ENCODE data around the gene KIF26A. TPM values are rescaled to one million over a fixed set of nuclear protein-coding genes. Genes with fewer than 3 reads are reported as not detected.

Gene KIF26A
- total and polyA plus RNA-seq, 2 experiments from 2014 or later, result 5.6 to 103 TPM

GRCh38 chr14:104177411-104177810 is 39.0 kb downstream of the KIF26A start (continued):
- TF ChIP-seq, protein P1, sequence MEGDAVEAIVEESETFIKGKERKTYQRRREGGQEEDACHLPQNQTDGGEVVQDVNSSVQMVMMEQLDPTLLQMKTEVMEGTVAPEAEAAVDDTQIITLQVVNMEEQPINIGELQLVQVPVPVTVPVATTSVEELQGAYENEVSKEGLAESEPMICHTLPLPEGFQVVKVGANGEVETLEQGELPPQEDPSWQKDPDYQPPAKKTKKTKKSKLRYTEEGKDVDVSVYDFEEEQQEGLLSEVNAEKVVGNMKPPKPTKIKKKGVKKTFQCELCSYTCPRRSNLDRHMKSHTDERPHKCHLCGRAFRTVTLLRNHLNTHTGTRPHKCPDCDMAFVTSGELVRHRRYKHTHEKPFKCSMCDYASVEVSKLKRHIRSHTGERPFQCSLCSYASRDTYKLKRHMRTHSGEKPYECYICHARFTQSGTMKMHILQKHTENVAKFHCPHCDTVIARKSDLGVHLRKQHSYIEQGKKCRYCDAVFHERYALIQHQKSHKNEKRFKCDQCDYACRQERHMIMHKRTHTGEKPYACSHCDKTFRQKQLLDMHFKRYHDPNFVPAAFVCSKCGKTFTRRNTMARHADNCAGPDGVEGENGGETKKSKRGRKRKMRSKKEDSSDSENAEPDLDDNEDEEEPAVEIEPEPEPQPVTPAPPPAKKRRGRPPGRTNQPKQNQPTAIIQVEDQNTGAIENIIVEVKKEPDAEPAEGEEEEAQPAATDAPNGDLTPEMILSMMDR (conservative IDR thresholded peaks at IDR 0.05; ENCODE audit: low read depth in 2 of 2), result 0 out of 4 replicates have a peak, but pooled peaks of 1 of the 2 experiments have one; percentile 2
- TF ChIP-seq STAT1 (IDR thresholded peaks at IDR 0.05; ENCODE audit: unreplicated experiment), result no peak

DNA sequence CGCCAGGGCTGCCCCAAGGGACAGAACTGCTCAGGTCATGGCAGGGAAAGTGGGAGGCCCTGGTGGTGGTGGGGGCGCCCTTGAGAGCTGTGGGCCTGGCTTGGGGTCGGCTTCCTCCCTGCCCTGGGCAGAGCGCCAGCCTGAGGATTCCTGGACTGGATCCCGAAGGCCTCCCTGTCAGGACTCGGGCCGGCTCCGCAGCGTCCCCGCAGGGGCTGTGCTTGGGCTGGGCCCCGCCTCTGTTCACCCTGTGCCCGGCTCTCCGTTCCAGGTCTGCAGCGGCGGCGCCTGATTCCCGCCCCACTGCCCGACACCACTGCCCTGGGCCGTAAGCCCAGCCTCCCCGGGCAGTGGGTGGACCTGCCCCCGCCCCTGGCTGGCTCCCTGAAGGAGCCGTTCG is 39.9 kb downstream of the KIF26A start:
- no peaks in the 10 kb centered on the region for H3K9me2 ChIP-seq (ENCODE audit: insufficient read depth)
- H3K79me2 ChIP-seq (replicated peaks; ENCODE audit: insufficient read depth), result no peaks in the 10 kb centered on the region
- H3K27ac ChIP-seq (ENCODE audit: low read depth), result no peak overlapping the region
- TF ChIP-seq, protein P2, sequence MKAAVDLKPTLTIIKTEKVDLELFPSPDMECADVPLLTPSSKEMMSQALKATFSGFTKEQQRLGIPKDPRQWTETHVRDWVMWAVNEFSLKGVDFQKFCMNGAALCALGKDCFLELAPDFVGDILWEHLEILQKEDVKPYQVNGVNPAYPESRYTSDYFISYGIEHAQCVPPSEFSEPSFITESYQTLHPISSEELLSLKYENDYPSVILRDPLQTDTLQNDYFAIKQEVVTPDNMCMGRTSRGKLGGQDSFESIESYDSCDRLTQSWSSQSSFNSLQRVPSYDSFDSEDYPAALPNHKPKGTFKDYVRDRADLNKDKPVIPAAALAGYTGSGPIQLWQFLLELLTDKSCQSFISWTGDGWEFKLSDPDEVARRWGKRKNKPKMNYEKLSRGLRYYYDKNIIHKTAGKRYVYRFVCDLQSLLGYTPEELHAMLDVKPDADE (IDR thresholded peaks at IDR 0.05), result no peak
- TF ChIP-seq ZNF331 (CRISPR knock-in tag; IDR thresholded peaks at IDR 0.05; ENCODE audit: low read depth), result no peak
- TF ChIP-seq POLR2AphosphoS5 (IDR thresholded peaks at IDR 0.05; ENCODE audit: low read depth), result no peak
- no peak for TF ChIP-seq ZNF114 (CRISPR knock-in tag; IDR thresholded peaks at IDR 0.05)
- TF ChIP-seq REST (IDR thresholded peaks at IDR 0.05; ENCODE audit: unreplicated experiment), result no peak
- TF ChIP-seq JUNB (IDR thresholded peaks at IDR 0.05; ENCODE audit: unreplicated experiment), result no peak
- no peak overlapping the region for H2AFZ ChIP-seq
- Mint-ChIP-seq H3K4me3 (no peak overlapping the region), H3K4me1 (no peaks in the 10 kb centered on the region), H3K9me3 (no peaks in the 10 kb centered on the region), H3K27me3 (ENCODE audit: insufficient read depth, low read depth, poor library complexity) (peaks cover 6% of the 10 kb centered on the region), H3K27ac (no peak overlapping the region), H3K36me3 (ENCODE audit: low read depth) (0 out of 3 replicates have a peak, but pooled peaks cover 2% of the 10 kb centered on the region)
- no peaks in the 10 kb centered on the region for H4K20me1 ChIP-seq (replicated peaks; ENCODE audit: insufficient read depth)
- ATAC-seq (no peak; the same call in 1 of the 3 replicates), DNase-seq (ENCODE audit: low spot score) (no peak)
- H3K27me3 ChIP-seq (ENCODE audit: insufficient read depth), result no peaks in the 10 kb centered on the region
- H3K4me1 ChIP-seq (ENCODE audit: insufficient read depth), result no peaks in the 10 kb centered on the region
- no peak overlapping the region for H3K4me2 ChIP-seq
- no peaks in the 10 kb centered on the region for H3F3A ChIP-seq (replicated peaks; ENCODE audit: low read depth)
- H3K4me3 ChIP-seq, result no peak overlapping the region
- no peaks in the 10 kb centered on the region for H3K36me3 ChIP-seq (ENCODE audit: insufficient read depth)
